Measurements from ENCODE around the gene FAM3B. TPM values are rescaled to one million over a fixed set of nuclear protein-coding genes. Genes with fewer than 3 reads are reported as not detected.
A peak's percentile ranks its signal among the peaks of the same experiment; 100 is the strongest.

Gene FAM3B
- total RNA-seq, 8 experiments from 2014 or later, result 0.11 to 0.28 (median 0.17) TPM; not detected in 4

GRCh38 chr21:41402796-41403195 is 86.2 kb downstream of the FAM3B start:
- no peak overlapping the region for H3K4me3 ChIP-seq
- in situ Hi-C loops (cut with MboI; ENCODE audit: low pct_unique_long_range_greater_than_20kb in 2 of 9, low sequenced_read_pairs in 9 of 9, unreplicated experiment in 9 of 9), result loop anchor here in 1 of 9 experiments (25.0 kb wide), 1 partner anchor 115 kb away; no protein-coding TSS in a partner anchor
- no peak for ATAC-seq (replicated peaks in 6 of 8)
- H3K27ac ChIP-seq, result no peak overlapping the region
- peaks cover 4 to 6% of the 10 kb centered on the region in 2 donors for H3K4me1 ChIP-seq (replicated peaks in 1 of 2)
- WGBS, 10 experiments, result 46 to 100% (median 90%) methylated on average over 1 to 6 of the region's 10 CpGs; no CpG with 5 or more reads in 2 of the 10 experiments

GRCh38 chr21:41403331-41403730 is 86.7 kb downstream of the FAM3B start:
- Histone ChIP-seq H3K27ac (no peak overlapping the region), H3K4me1 (replicated peaks in 1 of 2) (peaks cover 4 to 6% of the 10 kb centered on the region in 2 donors), H3K4me3 (no peak overlapping the region)
- WGBS, 10 experiments, result 0 to 98% (median 87%) methylated on average over 1 to 8 of the region's 9 CpGs; no CpG with 5 or more reads in 3 of the 10 experiments
- in situ Hi-C loops (cut with MboI; ENCODE audit: low pct_unique_long_range_greater_than_20kb in 2 of 9, low sequenced_read_pairs in 9 of 9, unreplicated experiment in 9 of 9), result loop anchor here in 1 of 9 experiments (25.0 kb wide), 1 partner anchor 116 kb away; no protein-coding TSS in a partner anchor
- ATAC-seq (replicated peaks in 6 of 8), result no peak

DNA sequence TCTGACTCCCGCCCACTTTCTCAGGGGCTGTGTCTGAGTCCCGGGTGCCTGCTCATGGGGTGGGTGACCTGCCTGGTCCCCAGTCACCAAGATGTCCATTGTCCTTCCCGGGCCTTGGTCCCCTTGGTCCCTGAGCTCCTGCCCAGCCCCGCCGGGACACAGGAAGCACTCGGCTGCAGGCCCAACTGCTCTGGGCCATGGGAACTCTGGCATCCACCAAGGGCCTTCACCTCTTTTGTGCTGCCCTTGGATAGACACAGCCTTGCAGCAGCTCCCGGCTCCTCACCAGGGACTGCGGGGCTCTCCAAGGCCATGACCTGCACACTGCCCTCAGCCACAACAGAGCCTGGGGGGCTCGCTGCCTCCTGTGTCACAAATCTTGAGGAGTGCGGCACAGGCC is 87.4 kb downstream of the FAM3B start:
- in situ Hi-C loops (cut with MboI; ENCODE audit: low pct_unique_long_range_greater_than_20kb in 2 of 9, low sequenced_read_pairs in 9 of 9, unreplicated experiment in 9 of 9), result loop anchor here in 1 of 9 experiments (25.0 kb wide), 1 partner anchor 117 kb away; no protein-coding TSS in a partner anchor
- 51 to 100% (median 90%) methylated on average over 1 to 6 of the region's 10 CpGs; no CpG with 5 or more reads in 3 of the 10 experiments for WGBS, 10 experiments
- peak overlapping the region in 1 of 2 donors; percentile 23 for H3K27ac ChIP-seq
- H3K4me1 ChIP-seq (replicated peaks in 1 of 2), result peaks cover 4 to 6% of the 10 kb centered on the region in 2 donors
- ATAC-seq (replicated peaks in 6 of 8), result no peak
- no peak overlapping the region for H3K4me3 ChIP-seq

GRCh38 chr21:41405321-41405720 is 88.7 kb downstream of the FAM3B start:
- in situ Hi-C loops (cut with MboI; ENCODE audit: low pct_unique_long_range_greater_than_20kb in 2 of 9, low sequenced_read_pairs in 9 of 9, unreplicated experiment in 9 of 9), result loop anchor here in 1 of 9 experiments (25.0 kb wide), 1 partner anchor 118 kb away; no protein-coding TSS in a partner anchor
- H3K27ac ChIP-seq, result no peak overlapping the region
- H3K4me1 ChIP-seq (replicated peaks in 1 of 2), result peaks cover 4 to 6% of the 10 kb centered on the region in 2 donors
- ATAC-seq (replicated peaks in 6 of 8), result no peak
- WGBS, 10 experiments, result 69 to 100% (median 94%) methylated on average over 1 to 3 of the region's 4 CpGs; no CpG with 5 or more reads in 4 of the 10 experiments
- no peak overlapping the region for H3K4me3 ChIP-seq

GRCh38 chr21:41406340-41406739 is 89.7 kb downstream of the FAM3B start:
- WGBS, 10 experiments, result 0 to 88% (median 59%) methylated on average over 1 to 6 of the region's 6 CpGs; no CpG with 5 or more reads in 1 of the 10 experiments
- ATAC-seq (replicated peaks in 6 of 8), result no peak
- peaks cover 4 to 14% of the 10 kb centered on the region in 2 donors for H3K4me1 ChIP-seq (replicated peaks in 1 of 2)
- H3K4me3 ChIP-seq, result no peak overlapping the region
- in situ Hi-C loops (cut with MboI; ENCODE audit: low pct_unique_long_range_greater_than_20kb in 2 of 9, low sequenced_read_pairs in 9 of 9, unreplicated experiment in 9 of 9), result loop anchor here in 1 of 9 experiments (25.0 kb wide), 1 partner anchor 119 kb away; no protein-coding TSS in a partner anchor
- H3K27ac ChIP-seq, result no peak overlapping the region

Other genes starting within 250 kb of the FAM3B start
- 10 to 100 TPM in 3 of 8 experiments, 1 to 10 TPM in 5; 1.4 to 48.4 (median 4.3) TPM for gene BACE2, start 148.6 kb upstream of the FAM3B start, total RNA-seq
- gene MX2, start 45.2 kb downstream of the FAM3B start, total RNA-seq, result 10 to 100 TPM in 1 of 8 experiments, 1 to 10 TPM in 4, under 1 TPM in 3; 0.16 to 10.1 (median 1.3) TPM
- 100 to 1,000 TPM in 1 of 8 experiments, 10 to 100 TPM in 2, 1 to 10 TPM in 4, under 1 TPM in 1; 0.49 to 162 (median 2.5) TPM for gene MX1, start 109.4 kb downstream of the FAM3B start, total RNA-seq
- gene TMPRSS2, start 191.4 kb downstream of the FAM3B start, total RNA-seq, result under 1 TPM in 5 of 8 experiments, not detected in 3; 0.23 to 0.87 (median 0.36) TPM